ENCODE measurements around the gene SIRT3.

SIRT3 gene

GRCh38 chr11:213111-213510, 23.0 kb downstream of the SIRT3 start:
- no peak overlapping the region for H4K91ac ChIP-seq (ENCODE audit: low read depth, low read length, poor library complexity)
- H3K4me1 ChIP-seq (ENCODE audit: control insufficient read depth in 2 of 2, insufficient read depth in 1 of 2, low read depth in 1 of 2, low read length in 2 of 2), result peaks cover 9 to 11% of the 10 kb centered on the region in 2 donors
- H3K4ac ChIP-seq (ENCODE audit: low read length), result no peak overlapping the region
- DNase-seq (ENCODE audit: low spot score), result no peak
- H3K4me3 ChIP-seq (ENCODE audit: low read length in 2 of 2), result no peak overlapping the region
- no peak overlapping the region for H2BK15ac ChIP-seq (ENCODE audit: low read length)
- WGBS, 2 donors (ENCODE audit: extremely low coverage in 2 of 2, insufficient read length in 2 of 2, insufficient replicate concordance in 1 of 2), result no CpG with 5 or more reads among the region's 4 CpGs
- no peak overlapping the region for H3K4me2 ChIP-seq (ENCODE audit: insufficient read depth, low read length, poor library complexity, severe bottlenecking)
- H2AFZ ChIP-seq (ENCODE audit: low read length), result no peak overlapping the region
- H3K9ac ChIP-seq (ENCODE audit: low read depth, low read length, poor library complexity), result no peak overlapping the region
- H3K9me3 ChIP-seq (replicated peaks in 1 of 2; ENCODE audit: control insufficient read depth in 2 of 2, insufficient read depth in 1 of 2, low read depth in 1 of 2, low read length in 2 of 2), result no peaks in the 10 kb centered on the region
- no peak overlapping the region for H3K23ac ChIP-seq (ENCODE audit: low read depth, low read length, poor library complexity)
- H3K18ac ChIP-seq (ENCODE audit: low read length), result no peak overlapping the region
- H2BK5ac ChIP-seq (ENCODE audit: low read length), result no peak overlapping the region
- H2AK5ac ChIP-seq (ENCODE audit: low read depth, low read length), result no peak overlapping the region
- H3K36me3 ChIP-seq (replicated peaks in 1 of 2; ENCODE audit: control insufficient read depth in 2 of 2, insufficient read depth in 2 of 2, low read length in 2 of 2), result peaks cover 64 to 83% of the 10 kb centered on the region in 2 donors
- H3K27me3 ChIP-seq (ENCODE audit: control insufficient read depth in 3 of 3, insufficient read depth in 3 of 3, low read depth in 1 of 3, low read length in 3 of 3), result no peaks in the 10 kb centered on the region
- no peak overlapping the region for H3K14ac ChIP-seq (ENCODE audit: low read length)
- no peak overlapping the region for H4K8ac ChIP-seq (ENCODE audit: low read depth, low read length)
- H3K79me1 ChIP-seq (ENCODE audit: low read depth, low read length), result peaks cover 20% of the 10 kb centered on the region
- no peak overlapping the region for H2BK120ac ChIP-seq (ENCODE audit: low read depth, low read length)
- H2BK12ac ChIP-seq (ENCODE audit: low read length), result no peak overlapping the region
- H3K27ac ChIP-seq (replicated peaks; ENCODE audit: low read length), result no peak overlapping the region

GRCh38 chr11:212150-213100, 23.7 kb downstream of the SIRT3 start:
- H2BK12ac ChIP-seq (ENCODE audit: low read length), result no peak overlapping the region
- no peak overlapping the region for H2BK120ac ChIP-seq (ENCODE audit: low read depth, low read length)
- no peak overlapping the region for H4K91ac ChIP-seq (ENCODE audit: low read depth, low read length, poor library complexity)
- H3K23ac ChIP-seq (ENCODE audit: low read depth, low read length, poor library complexity), result peak overlapping the region; percentile 34
- no peak overlapping the region for H2BK5ac ChIP-seq (ENCODE audit: low read length)
- H3K18ac ChIP-seq (ENCODE audit: low read length), result no peak overlapping the region
- no peak overlapping the region for H2BK15ac ChIP-seq (ENCODE audit: low read length)
- H3K4me3 ChIP-seq (ENCODE audit: low read length in 2 of 2), result peak overlapping the region in 1 of 2 donors; percentile 15
- no peak overlapping the region for H3K27ac ChIP-seq (replicated peaks; ENCODE audit: low read length)
- H2AFZ ChIP-seq (ENCODE audit: low read length), result no peak overlapping the region
- no peak overlapping the region for H3K9ac ChIP-seq (ENCODE audit: low read depth, low read length, poor library complexity)
- no peak overlapping the region for H3K4me2 ChIP-seq (ENCODE audit: insufficient read depth, low read length, poor library complexity, severe bottlenecking)
- H3K36me3 ChIP-seq (replicated peaks in 1 of 2; ENCODE audit: control insufficient read depth in 2 of 2, insufficient read depth in 2 of 2, low read length in 2 of 2), result peaks cover 63 to 77% of the 10 kb centered on the region in 2 donors
- no CpG with 5 or more reads among the region's 17 CpGs for WGBS, 2 donors (ENCODE audit: extremely low coverage in 2 of 2, insufficient read length in 2 of 2, insufficient replicate concordance in 1 of 2)
- H3K27me3 ChIP-seq (ENCODE audit: control insufficient read depth in 3 of 3, insufficient read depth in 3 of 3, low read depth in 1 of 3, low read length in 3 of 3), result no peaks in the 10 kb centered on the region
- no peak overlapping the region for H4K8ac ChIP-seq (ENCODE audit: low read depth, low read length)
- H3K4ac ChIP-seq (ENCODE audit: low read length), result no peak overlapping the region
- H3K79me1 ChIP-seq (ENCODE audit: low read depth, low read length), result peaks cover 20% of the 10 kb centered on the region
- H3K4me1 ChIP-seq (ENCODE audit: control insufficient read depth in 2 of 2, insufficient read depth in 1 of 2, low read depth in 1 of 2, low read length in 2 of 2), result peaks cover 9 to 11% of the 10 kb centered on the region in 2 donors
- DNase-seq (ENCODE audit: low spot score), result no peak
- H3K9me3 ChIP-seq (replicated peaks in 1 of 2; ENCODE audit: control insufficient read depth in 2 of 2, insufficient read depth in 1 of 2, low read depth in 1 of 2, low read length in 2 of 2), result no peaks in the 10 kb centered on the region
- no peak overlapping the region for H3K14ac ChIP-seq (ENCODE audit: low read length)
- H2AK5ac ChIP-seq (ENCODE audit: low read depth, low read length), result no peak overlapping the region

GRCh38 chr11:211741-212140, 24.4 kb downstream of the SIRT3 start:
- no peak overlapping the region for H2BK120ac ChIP-seq (ENCODE audit: low read depth, low read length)
- no peak overlapping the region for H3K9ac ChIP-seq (ENCODE audit: low read depth, low read length, poor library complexity)
- no peak overlapping the region for H3K14ac ChIP-seq (ENCODE audit: low read length)
- H2BK5ac ChIP-seq (ENCODE audit: low read length), result no peak overlapping the region
- H3K9me3 ChIP-seq (replicated peaks in 1 of 2; ENCODE audit: control insufficient read depth in 2 of 2, insufficient read depth in 1 of 2, low read depth in 1 of 2, low read length in 2 of 2), result no peaks in the 10 kb centered on the region
- no peak overlapping the region for H2BK15ac ChIP-seq (ENCODE audit: low read length)
- H3K18ac ChIP-seq (ENCODE audit: low read length), result no peak overlapping the region
- H4K91ac ChIP-seq (ENCODE audit: low read depth, low read length, poor library complexity), result no peak overlapping the region
- no CpG with 5 or more reads among the region's 9 CpGs for WGBS, 2 donors (ENCODE audit: extremely low coverage in 2 of 2, insufficient read length in 2 of 2, insufficient replicate concordance in 1 of 2)
- H3K36me3 ChIP-seq (replicated peaks in 1 of 2; ENCODE audit: control insufficient read depth in 2 of 2, insufficient read depth in 2 of 2, low read length in 2 of 2), result peaks cover 62 to 75% of the 10 kb centered on the region in 2 donors
- no peak for DNase-seq (ENCODE audit: low spot score)
- peaks cover 9 to 11% of the 10 kb centered on the region in 2 donors for H3K4me1 ChIP-seq (ENCODE audit: control insufficient read depth in 2 of 2, insufficient read depth in 1 of 2, low read depth in 1 of 2, low read length in 2 of 2)
- H3K27me3 ChIP-seq (ENCODE audit: control insufficient read depth in 3 of 3, insufficient read depth in 3 of 3, low read depth in 1 of 3, low read length in 3 of 3), result no peaks in the 10 kb centered on the region
- H4K8ac ChIP-seq (ENCODE audit: low read depth, low read length), result no peak overlapping the region
- H3K4ac ChIP-seq (ENCODE audit: low read length), result no peak overlapping the region
- no peak overlapping the region for H3K4me3 ChIP-seq (ENCODE audit: low read length in 2 of 2)
- H3K23ac ChIP-seq (ENCODE audit: low read depth, low read length, poor library complexity), result no peak overlapping the region
- no peak overlapping the region for H2BK12ac ChIP-seq (ENCODE audit: low read length)
- no peak overlapping the region for H2AFZ ChIP-seq (ENCODE audit: low read length)
- no peak overlapping the region for H3K4me2 ChIP-seq (ENCODE audit: insufficient read depth, low read length, poor library complexity, severe bottlenecking)
- no peak overlapping the region for H3K27ac ChIP-seq (replicated peaks; ENCODE audit: low read length)
- no peak overlapping the region for H2AK5ac ChIP-seq (ENCODE audit: low read depth, low read length)
- peaks cover 20% of the 10 kb centered on the region for H3K79me1 ChIP-seq (ENCODE audit: low read depth, low read length)

- H3K79me1 ChIP-seq (ENCODE audit: low read depth, low read length), result peaks cover 20% of the 10 kb centered on the region
- no peak overlapping the region for H2BK15ac ChIP-seq (ENCODE audit: low read length)
- H3K4me3 ChIP-seq (ENCODE audit: low read length in 2 of 2), result peak overlapping the region in 1 of 2 donors; percentile 5
- H3K18ac ChIP-seq (ENCODE audit: low read length), result no peak overlapping the region
- no peak overlapping the region for H4K8ac ChIP-seq (ENCODE audit: low read depth, low read length)
- no peak overlapping the region for H3K14ac ChIP-seq (ENCODE audit: low read length)
- no peak overlapping the region for H2BK12ac ChIP-seq (ENCODE audit: low read length)
- no peak overlapping the region for H4K91ac ChIP-seq (ENCODE audit: low read depth, low read length, poor library complexity)
- no peak overlapping the region for H2BK5ac ChIP-seq (ENCODE audit: low read length)
- no peak overlapping the region for H3K4ac ChIP-seq (ENCODE audit: low read length)
- peaks cover 12 to 14% of the 10 kb centered on the region in 2 donors for H3K4me1 ChIP-seq (ENCODE audit: control insufficient read depth in 2 of 2, insufficient read depth in 1 of 2, low read depth in 1 of 2, low read length in 2 of 2)
- H3K4me2 ChIP-seq (ENCODE audit: insufficient read depth, low read length, poor library complexity, severe bottlenecking), result no peak overlapping the region
- H3K9me3 ChIP-seq (replicated peaks in 1 of 2; ENCODE audit: control insufficient read depth in 2 of 2, insufficient read depth in 1 of 2, low read depth in 1 of 2, low read length in 2 of 2), result no peaks in the 10 kb centered on the region
- no peak for DNase-seq (ENCODE audit: low spot score)
- H2BK120ac ChIP-seq (ENCODE audit: low read depth, low read length), result no peak overlapping the region
- no peaks in the 10 kb centered on the region for H3K27me3 ChIP-seq (ENCODE audit: control insufficient read depth in 3 of 3, insufficient read depth in 3 of 3, low read depth in 1 of 3, low read length in 3 of 3)
- no peak overlapping the region for H2AK5ac ChIP-seq (ENCODE audit: low read depth, low read length)
- H2AFZ ChIP-seq (ENCODE audit: low read length), result no peak overlapping the region
- no peak overlapping the region for H3K9ac ChIP-seq (ENCODE audit: low read depth, low read length, poor library complexity)
- H3K36me3 ChIP-seq (replicated peaks in 1 of 2; ENCODE audit: control insufficient read depth in 2 of 2, insufficient read depth in 2 of 2, low read length in 2 of 2), result peaks cover 57 to 71% of the 10 kb centered on the region in 2 donors
- WGBS, 2 donors (ENCODE audit: extremely low coverage in 2 of 2, insufficient read length in 2 of 2, insufficient replicate concordance in 1 of 2), result no CpG with 5 or more reads among the region's 5 CpGs
- H3K23ac ChIP-seq (ENCODE audit: low read depth, low read length, poor library complexity), result peak overlapping the region; percentile 25
- no peak overlapping the region for H3K27ac ChIP-seq (replicated peaks; ENCODE audit: low read length)
Measured at GRCh38 chr11:211295-211694, 24.8 kb downstream of the SIRT3 start.
